Neutrophil (primary cell): Measurements from ENCODE around the gene HOXD4.

ENCODE experiments used
- H3K27ac ChIP-seq: fragments of 200-600 bp; sonication (generic); 2 replicates; pipeline ENCODE4 v1.5.1; 2016; ENCODE audit warnings: mild to moderate bottlenecking, moderate library complexity
- H3K27me3 ChIP-seq: fragments of 200-600 bp; sonication (generic); 2 replicates; pipeline ENCODE4 v1.6.0; 2016; ENCODE audit warnings: mild to moderate bottlenecking
- H3K36me3 ChIP-seq: fragments of 200-600 bp; sonication (generic); 2 replicates; pipeline ENCODE4 v1.5.1; 2017
- H3K4me1 ChIP-seq, 2 experiments: fragments of 200-600 bp in 1 of 2; sonication (generic) in 1 of 2; 1 replicate in 1 of 2; 2 replicates in 1 of 2; pipeline versions ENCODE4 v1.5.1 to v1.6.1; 2013 to 2016; ENCODE audit warnings: low read depth in 1 of 2, low read length in 1 of 2, mild to moderate bottlenecking in 1 of 2, moderate library complexity in 1 of 2; ENCODE audit not compliant: control insufficient read depth in 1 of 2, insufficient read depth in 1 of 2
- H3K4me3 ChIP-seq, 2 experiments: fragments of 200-600 bp in 1 of 2; sonication (generic) in 1 of 2; 1 replicate in 1 of 2; 2 replicates in 1 of 2; pipeline ENCODE4 v1.5.1; 2013 to 2016; ENCODE audit warnings: low read depth in 1 of 2, low read length in 1 of 2, mild to moderate bottlenecking in 1 of 2, moderate library complexity in 1 of 2
- H3K9me3 ChIP-seq: fragments of 200-600 bp; sonication (generic); 2 replicates; pipeline ENCODE4 v1.5.1; 2016
- TF ChIP-seq, protein P1 (sequence below): fragments of 200-600 bp; sonication (generic); IDR thresholded peaks from 2 replicates; pipeline ENCODE4 v1.5.1; 2016; ENCODE audit warnings: antibody characterized with exemption

The HOXD4 gene

DNA sequence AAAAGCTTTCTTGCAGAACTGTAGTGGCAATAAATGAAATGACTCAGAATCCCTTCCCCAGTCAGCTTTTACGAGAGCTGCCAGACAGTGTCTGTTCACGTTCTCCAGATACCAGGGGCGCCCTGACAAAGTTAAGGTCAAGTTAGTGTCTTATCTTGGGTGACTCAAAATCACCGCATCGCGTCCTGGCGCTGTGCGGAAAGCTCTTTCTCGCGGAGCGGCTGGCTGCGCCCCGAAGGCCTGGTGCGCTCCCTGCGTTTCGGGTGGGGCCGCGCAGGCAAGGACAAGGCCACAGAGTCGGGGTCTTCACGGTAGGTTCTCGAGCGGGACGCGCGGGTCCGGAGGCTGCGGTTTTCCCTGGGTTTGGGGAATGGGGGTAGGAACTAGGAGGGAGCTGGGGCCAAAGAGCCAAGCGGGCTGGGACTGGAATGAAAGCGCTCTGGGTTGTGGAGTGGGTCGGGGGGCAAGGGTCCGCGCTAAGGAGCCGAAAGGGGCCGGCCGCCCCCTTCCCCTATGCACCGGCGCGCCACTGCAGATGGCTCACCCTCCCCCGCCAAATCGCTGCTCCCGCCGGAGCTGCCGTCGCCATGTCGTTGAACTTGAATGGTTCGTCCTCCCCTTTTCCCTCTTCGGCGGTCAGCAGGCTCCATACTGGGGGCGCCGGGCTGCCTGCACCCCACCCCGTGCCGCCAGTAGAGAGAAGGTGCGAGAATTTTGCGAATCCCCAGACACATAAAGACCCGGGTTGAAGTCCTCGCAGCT, 46.9 kb upstream of the HOXD4 start:
- Histone ChIP-seq H3K4me3 (no peak overlapping the region), H3K27ac (no peak overlapping the region), H3K27me3 (peaks cover 100% of the 10 kb centered on the region), H3K9me3 (no peaks in the 10 kb centered on the region), H3K36me3 (no peaks in the 10 kb centered on the region), H3K4me1 (peaks cover 9 to 19% of the 10 kb centered on the region in 2 experiments)
- TF ChIP-seq, protein P1, sequence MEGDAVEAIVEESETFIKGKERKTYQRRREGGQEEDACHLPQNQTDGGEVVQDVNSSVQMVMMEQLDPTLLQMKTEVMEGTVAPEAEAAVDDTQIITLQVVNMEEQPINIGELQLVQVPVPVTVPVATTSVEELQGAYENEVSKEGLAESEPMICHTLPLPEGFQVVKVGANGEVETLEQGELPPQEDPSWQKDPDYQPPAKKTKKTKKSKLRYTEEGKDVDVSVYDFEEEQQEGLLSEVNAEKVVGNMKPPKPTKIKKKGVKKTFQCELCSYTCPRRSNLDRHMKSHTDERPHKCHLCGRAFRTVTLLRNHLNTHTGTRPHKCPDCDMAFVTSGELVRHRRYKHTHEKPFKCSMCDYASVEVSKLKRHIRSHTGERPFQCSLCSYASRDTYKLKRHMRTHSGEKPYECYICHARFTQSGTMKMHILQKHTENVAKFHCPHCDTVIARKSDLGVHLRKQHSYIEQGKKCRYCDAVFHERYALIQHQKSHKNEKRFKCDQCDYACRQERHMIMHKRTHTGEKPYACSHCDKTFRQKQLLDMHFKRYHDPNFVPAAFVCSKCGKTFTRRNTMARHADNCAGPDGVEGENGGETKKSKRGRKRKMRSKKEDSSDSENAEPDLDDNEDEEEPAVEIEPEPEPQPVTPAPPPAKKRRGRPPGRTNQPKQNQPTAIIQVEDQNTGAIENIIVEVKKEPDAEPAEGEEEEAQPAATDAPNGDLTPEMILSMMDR: no peak

DNA sequence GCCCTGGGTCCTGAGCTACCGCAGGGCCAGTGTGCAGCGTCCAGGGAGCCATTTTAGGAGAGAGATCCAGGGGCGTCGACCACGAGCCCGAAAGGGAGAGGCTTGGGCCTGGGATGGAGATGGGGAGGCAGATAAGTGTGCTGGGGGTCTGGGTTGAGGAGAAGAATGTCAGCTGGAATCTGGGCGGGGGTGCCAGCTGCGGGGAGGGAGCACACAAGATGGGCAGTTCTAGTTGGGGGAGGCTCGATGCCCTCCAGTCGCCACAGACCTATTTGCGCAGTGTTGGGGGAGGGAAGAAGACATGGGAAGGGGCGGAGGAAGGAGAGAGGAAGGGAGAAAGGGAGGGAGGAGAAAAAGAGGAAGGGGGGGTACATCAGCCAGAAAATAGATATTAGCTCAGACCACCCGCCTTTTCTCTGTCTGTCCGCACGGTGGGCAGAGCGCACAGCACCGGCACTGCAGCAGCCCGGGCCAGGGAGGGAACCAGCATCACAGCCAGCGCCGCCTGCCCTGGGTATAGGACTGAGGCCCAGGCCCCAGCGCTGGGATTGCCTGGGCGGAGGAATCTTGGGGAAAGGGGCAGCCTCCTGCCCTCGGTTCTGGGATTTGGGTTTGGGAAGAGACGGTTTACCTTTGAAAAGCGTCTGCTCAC, 46.1 kb upstream of the HOXD4 start:
- peaks cover 100% of the 10 kb centered on the region for H3K27me3 ChIP-seq
- no peaks in the 10 kb centered on the region for H3K36me3 ChIP-seq
- H3K27ac ChIP-seq: no peak overlapping the region
- TF ChIP-seq, protein P1: no peak
- no peak overlapping the region for H3K4me3 ChIP-seq
- H3K4me1 ChIP-seq: peaks cover 9 to 19% of the 10 kb centered on the region in 2 experiments
- H3K9me3 ChIP-seq: no peaks in the 10 kb centered on the region

DNA sequence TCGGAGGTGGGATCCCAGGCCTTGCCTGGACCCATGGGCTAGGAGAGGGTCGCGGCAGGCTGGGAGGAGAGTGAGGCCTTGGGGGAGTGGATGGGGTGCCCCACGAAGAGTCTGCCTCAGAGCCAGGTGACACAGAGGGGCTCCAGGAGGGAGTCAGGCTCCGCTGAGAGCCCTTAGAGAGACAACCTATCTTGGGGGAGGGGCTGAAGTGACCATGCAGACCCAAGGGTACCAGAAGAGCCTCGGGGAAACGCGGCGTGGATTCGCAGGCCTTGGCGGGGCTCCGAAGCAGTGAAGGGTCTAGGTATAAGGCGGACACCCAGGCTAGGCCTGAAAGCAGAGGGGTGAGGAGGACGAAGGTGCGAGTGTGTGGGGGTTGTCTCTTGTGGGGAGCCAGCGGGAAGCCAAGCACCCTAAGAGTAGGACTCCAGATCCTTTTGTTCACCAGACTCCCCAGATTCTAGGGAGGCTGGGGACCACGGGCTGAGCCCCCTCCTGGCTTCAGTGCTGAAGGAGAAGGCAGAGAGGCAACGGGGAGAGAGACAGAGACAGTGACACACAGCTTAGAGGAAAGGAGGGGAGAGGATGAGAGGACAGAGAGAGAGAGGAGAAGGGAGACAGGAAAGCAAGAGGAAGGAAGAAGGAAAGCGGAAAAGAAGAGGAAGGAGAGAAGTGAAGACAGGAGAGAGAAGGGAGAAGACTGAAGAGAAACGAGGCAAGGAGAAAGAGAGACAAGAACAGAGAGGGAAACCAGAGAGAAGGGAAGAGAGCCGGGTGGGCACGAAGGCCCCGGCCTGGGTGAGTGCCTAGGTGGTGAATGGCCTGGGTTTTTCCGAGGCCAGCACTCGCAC, 45.4 kb upstream of the HOXD4 start:
- Histone ChIP-seq H3K9me3 (no peaks in the 10 kb centered on the region), H3K4me3 (peak overlapping the region in 1 of 2 experiments; percentile 36), H3K27me3 (peaks cover 100% of the 10 kb centered on the region), H3K27ac (no peak overlapping the region), H3K4me1 (peaks cover 9 to 19% of the 10 kb centered on the region in 2 experiments), H3K36me3 (no peaks in the 10 kb centered on the region)
- TF ChIP-seq, protein P1: no peak

DNA sequence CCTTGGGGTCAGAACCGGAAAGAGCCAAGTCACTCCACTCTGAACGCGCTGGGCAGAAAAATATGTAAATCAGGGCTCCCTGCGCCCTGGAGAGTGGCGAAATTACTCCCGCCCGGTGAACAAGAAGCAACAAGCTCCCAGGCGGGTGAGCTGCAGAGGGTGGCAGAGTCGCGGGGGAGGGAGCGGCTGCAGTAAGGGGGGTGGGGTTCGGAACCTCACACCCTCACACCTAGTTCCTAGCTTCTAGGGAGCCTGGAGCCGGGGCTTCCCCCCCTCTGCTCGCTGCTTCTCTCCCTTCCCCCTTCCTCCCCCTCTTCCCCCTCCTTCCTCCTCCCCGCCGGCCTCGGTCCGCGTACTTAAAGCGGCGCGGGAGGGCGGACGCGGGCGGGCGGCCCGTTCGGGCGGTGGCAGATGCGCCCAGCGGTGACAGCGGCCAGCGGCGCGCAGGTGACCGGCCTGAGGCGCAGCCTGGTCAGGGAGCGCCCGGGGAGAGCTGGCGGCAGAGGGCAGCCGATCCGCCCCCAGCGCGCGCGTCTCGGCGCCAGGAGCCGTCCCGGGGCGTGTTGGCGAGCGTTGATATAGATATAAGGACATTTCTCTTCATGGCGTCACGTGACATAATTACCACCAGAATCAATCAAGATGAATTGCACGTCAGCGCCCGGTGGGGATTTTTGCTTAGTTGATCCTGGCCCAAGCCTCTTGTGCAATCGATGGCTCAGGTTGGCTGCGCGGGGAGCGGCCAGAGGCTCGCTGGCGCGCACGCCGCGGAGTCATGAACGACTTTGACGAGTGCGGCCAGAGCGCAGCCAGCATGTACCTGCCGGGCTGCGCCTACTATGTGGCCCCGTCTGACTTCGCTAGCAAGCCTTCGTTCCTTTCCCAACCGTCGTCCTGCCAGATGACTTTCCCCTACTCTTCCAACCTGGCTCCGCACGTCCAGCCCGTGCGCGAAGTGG, 44.5 kb upstream of the HOXD4 start, which contains the start of gene HOXD11:
Gene HOXD11, plus strand, starts transcription at position 700 of the 959 bp plus-strand sequence. Its CDS starts 76 bp downstream, at position 776.
- Histone ChIP-seq H3K4me3 (peak within 1 kb of the TSS; percentile 36 to 44), H3K36me3 (no peaks in the 10 kb centered on the region), H3K27ac (no peak within 1 kb of the TSS), H3K4me1 (peaks cover 9 to 22% of the 10 kb centered on the region in 2 experiments), H3K9me3 (no peaks in the 10 kb centered on the region), H3K27me3 (peaks cover 100% of the 10 kb centered on the region)
- TF ChIP-seq, protein P1: no peak
